BJ (cell line): ENCODE results near the gene SLC44A3. TPM values are rescaled to one million over a fixed set of nuclear protein-coding genes. Genes with fewer than 3 reads are reported as not detected.

ENCODE experiments used
- CTCF ChIA-PET: fragments of 350-600 bp; formaldehyde crosslinking; extraction: SDS; loops from one replicate; lab custom pipeline; 2021; ENCODE audit warnings: antibody characterized with exemption, inconsistent platforms; lab: Yijun Ruan, JAX
- POLR2A ChIA-PET: fragments of 300-600 bp; sonication (Branson Sonifier 250); formaldehyde crosslinking; extraction: SDS; loops from one replicate; lab custom pipeline; 2021; ENCODE audit warnings: antibody characterized with exemption; lab: Charles Lee
- DNase-seq: peaks from one replicate; pipeline ENCODE4 v3.0.0-alpha.2; 2011; ENCODE audit warnings: low read depth
- H3K27me3 ChIP-seq: 2 replicates; pipeline ENCODE4 v1.6.0; 2011; ENCODE audit warnings: low read length; ENCODE audit not compliant: control insufficient read depth, insufficient read depth
- H3K36me3 ChIP-seq: 2 replicates; pipeline ENCODE4 v1.5.1; 2011; ENCODE audit warnings: low read length; ENCODE audit not compliant: control insufficient read depth, insufficient read depth
- H3K4me3 ChIP-seq: 2 replicates; pipeline ENCODE4 v1.5.1; 2011; ENCODE audit warnings: low read depth, mild to moderate bottlenecking, control low read depth, low read length
- polyA plus RNA-seq: library from polyadenylated mRNA; depleted of rRNA; stranded (reverse); fragments of >200 nt; gene quantifications from 2 replicates; pipeline ENCODE4 v1.2.3, GENCODE V29; 2011
- TF ChIP-seq, protein P1 (sequence below): IDR thresholded peaks from 2 replicates; pipeline ENCODE4 v1.5.1; 2011; ENCODE audit warnings: low read depth, mild to moderate bottlenecking, control low read depth, inconsistent platforms, low read length, moderate library complexity; ENCODE audit not compliant: insufficient read depth

SLC44A3 gene
- polyA plus RNA-seq, 1 experiment, result 1.1 TPM

DNA sequence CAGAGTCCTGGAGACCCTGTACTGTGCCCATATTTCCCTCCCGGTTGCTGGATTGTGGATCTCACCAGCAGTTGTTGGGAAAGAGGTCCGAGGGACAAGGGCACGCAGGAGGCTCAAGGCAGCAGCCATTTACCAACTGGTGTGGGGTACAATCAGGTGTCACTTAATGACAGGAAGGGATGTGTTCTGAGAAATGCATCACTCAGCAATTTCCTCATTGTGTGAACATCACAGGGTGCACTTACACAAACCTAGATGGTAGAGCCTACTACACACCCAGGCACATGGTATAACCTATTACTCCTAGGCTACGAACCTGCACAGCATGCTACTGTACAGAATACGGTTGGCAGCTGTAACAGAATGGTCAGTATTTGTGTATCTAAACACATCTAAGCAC, 20.7 kb downstream of the SLC44A3 start:
- POLR2A ChIA-PET, result no interaction called here
- Histone ChIP-seq H3K36me3 (no peaks in the 10 kb centered on the region), H3K4me3 (no peak overlapping the region), H3K27me3 (peaks cover 7% of the 10 kb centered on the region)
- DNase-seq, result no peak
- TF ChIP-seq, protein P1, sequence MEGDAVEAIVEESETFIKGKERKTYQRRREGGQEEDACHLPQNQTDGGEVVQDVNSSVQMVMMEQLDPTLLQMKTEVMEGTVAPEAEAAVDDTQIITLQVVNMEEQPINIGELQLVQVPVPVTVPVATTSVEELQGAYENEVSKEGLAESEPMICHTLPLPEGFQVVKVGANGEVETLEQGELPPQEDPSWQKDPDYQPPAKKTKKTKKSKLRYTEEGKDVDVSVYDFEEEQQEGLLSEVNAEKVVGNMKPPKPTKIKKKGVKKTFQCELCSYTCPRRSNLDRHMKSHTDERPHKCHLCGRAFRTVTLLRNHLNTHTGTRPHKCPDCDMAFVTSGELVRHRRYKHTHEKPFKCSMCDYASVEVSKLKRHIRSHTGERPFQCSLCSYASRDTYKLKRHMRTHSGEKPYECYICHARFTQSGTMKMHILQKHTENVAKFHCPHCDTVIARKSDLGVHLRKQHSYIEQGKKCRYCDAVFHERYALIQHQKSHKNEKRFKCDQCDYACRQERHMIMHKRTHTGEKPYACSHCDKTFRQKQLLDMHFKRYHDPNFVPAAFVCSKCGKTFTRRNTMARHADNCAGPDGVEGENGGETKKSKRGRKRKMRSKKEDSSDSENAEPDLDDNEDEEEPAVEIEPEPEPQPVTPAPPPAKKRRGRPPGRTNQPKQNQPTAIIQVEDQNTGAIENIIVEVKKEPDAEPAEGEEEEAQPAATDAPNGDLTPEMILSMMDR, result no peak
- CTCF ChIA-PET, result interaction anchor here (0.8 to 1.5 kb wide), 3 partner anchors 10 to 202 kb away, joined by 3 to 4 read pairs (median 3); no protein-coding TSS in a partner anchor

DNA sequence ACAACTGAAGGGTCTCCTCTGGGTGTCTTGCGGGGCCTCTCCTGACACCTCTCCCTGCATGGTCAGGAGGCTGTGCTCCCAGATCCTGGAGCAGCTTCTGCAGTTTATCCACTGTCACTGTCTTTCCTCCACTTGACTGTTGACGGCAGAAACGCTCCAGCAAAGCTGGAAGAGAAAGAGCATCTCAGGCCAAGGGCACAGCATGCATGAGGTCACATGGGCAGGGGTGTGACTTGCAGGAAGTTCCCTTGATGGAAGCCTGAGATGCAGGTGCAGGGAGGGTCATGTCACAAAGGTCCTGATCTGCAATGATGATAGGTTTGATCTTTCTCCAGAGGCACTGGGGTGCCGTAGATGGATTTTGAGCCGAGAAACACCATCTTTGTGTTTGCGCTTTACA, 23.3 kb downstream of the SLC44A3 start:
- peaks cover 7% of the 10 kb centered on the region for H3K27me3 ChIP-seq
- ChIA-PET CTCF (interaction anchor here (2.9 to 5.0 kb wide), 2 partner anchors 11 to 200 kb away, joined by 7 to 36 read pairs; no protein-coding TSS in a partner anchor), POLR2A (no interaction called here)

DNA sequence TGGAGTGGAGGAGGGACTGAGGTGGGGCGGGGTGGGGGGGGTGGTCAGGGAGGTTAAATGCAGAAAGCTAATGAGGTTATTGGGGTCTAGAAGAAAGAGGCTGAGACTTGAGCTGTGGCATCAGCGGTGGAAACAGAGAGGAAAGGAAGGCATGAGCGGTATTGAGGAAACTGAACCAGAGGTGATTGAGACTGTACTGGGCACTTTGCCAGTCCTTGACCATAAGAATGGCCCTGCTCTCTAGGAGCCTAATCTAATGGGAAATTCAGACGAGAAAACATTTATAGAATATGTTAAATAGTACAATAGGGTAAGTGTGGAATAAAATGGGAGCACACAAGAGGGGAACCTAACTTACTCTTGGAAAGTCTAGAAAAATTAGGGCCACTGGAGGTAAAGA, 23.7 kb downstream of the SLC44A3 start:
- Histone ChIP-seq H3K36me3 (no peaks in the 10 kb centered on the region), H3K4me3 (no peak overlapping the region), H3K27me3 (peaks cover 7% of the 10 kb centered on the region)
- no peak for DNase-seq
- CTCF ChIA-PET, result interaction anchor here (2.9 to 5.0 kb wide), 2 partner anchors 11 to 200 kb away, joined by 7 to 36 read pairs; no protein-coding TSS in a partner anchor
- TF ChIP-seq, protein P1, result no peak
- POLR2A ChIA-PET, result no interaction called here

More for the DNA sequence above, 23.3 kb downstream of the SLC44A3 start:
- Histone ChIP-seq H3K4me3 (no peak overlapping the region), H3K36me3 (no peaks in the 10 kb centered on the region)
- TF ChIP-seq, protein P1, result no peak
- DNase-seq, result no peak

DNA sequence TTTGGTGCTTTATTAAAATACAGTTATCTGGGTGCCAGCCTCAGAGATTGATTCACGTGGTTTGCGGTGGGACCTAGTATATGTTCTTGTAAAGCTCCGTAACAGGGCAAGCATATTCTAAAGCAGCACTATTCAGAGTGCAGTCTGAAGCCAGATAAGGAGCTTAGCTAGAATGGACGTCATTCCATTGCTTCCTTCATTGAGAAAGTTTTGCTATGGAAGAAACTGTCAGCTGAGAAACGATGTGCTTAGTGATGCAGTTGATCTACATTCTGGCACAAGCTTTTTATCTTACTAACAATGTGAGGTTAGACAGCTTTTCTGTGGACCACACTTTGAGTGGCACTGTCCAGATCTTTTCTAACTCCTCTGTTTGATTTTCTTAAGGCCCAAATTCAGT, 26.2 kb downstream of the SLC44A3 start:
- TF ChIP-seq, protein P1, result no peak
- ChIA-PET CTCF (interaction anchor here (1.6 to 6.9 kb wide), 4 partner anchors 8 to 198 kb away, joined by 3 to 40 read pairs (median 22); no protein-coding TSS in a partner anchor), POLR2A (no interaction called here)
- Histone ChIP-seq H3K36me3 (no peaks in the 10 kb centered on the region), H3K27me3 (peaks cover 7% of the 10 kb centered on the region), H3K4me3 (no peak overlapping the region)
- no peak for DNase-seq

DNA sequence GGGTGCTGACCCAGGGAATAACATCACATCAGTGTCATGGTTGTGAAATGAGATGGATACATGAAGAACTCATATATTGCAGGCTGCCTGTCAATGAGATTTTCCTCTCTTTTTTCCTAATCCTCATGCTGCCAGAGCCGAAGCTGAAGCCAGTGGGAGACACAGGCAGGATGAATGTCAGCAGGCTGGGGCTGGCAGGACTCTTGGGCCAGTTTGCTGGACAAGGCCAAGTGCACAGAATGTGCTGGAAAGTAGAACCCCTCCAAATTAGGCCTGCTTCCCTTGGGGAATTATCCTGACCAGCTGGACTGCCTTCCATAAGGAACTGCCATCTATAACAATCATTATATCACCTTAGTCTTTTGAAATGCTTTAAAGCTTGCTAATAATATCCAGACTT, 31.4 kb downstream of the SLC44A3 start:
- no peak for DNase-seq
- TF ChIP-seq, protein P1, result no peak
- Histone ChIP-seq H3K36me3 (no peaks in the 10 kb centered on the region), H3K4me3 (no peak overlapping the region), H3K27me3 (no peaks in the 10 kb centered on the region; the same call in 1 of the 2 replicates)
- ChIA-PET POLR2A (no interaction called here), CTCF (interaction anchor here (0.8 to 7.0 kb wide), 5 partner anchors 18 to 202 kb away, joined by 3 to 116 read pairs (median 4); no protein-coding TSS in a partner anchor)
